ENCODE measurements around the gene DOK6. TPM values are rescaled to one million over a fixed set of nuclear protein-coding genes. Genes with fewer than 3 reads are reported as not detected.
"Not testable (repeated sequence)": the region's sequence is repeated elsewhere in the genome, so short reads cannot be mapped to it uniquely, and the experiment has no call there.

The DOK6 gene
- 91.4 TPM for total RNA-seq

- DNase-seq, result peak; percentile 43
Measured at GRCh38 chr18:69400253-69400975, at the start of gene DOK6. Gene DOK6 (plus strand): TSS chr18:69400888.

DNA sequence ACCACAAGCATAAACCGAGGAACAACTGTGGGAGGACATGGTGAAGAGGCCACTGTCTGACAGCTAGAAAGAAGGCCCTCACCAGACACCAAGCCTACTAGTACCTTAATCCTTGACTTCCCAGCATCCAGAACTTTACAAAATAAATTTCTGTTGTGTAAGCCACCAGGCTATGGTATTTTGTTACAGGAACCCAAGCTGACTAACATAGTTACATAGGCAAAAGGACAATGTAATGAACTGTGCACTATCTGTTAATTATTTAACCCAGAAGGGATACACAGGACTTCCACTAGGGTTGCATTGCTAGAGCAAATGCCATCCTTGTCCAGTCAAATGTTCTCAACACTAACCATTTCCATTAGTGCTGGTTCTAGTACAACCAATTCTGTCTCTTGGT, 47.7 kb upstream of the DOK6 start:
- no peak for DNase-seq

- DNase-seq, result no peak
Measured at GRCh38 chr18:69357590-69357989, 43.1 kb upstream of the DOK6 start.

GRCh38 chr18:69358212-69358895, 42.3 kb upstream of the DOK6 start:
- no peak for DNase-seq

GRCh38 chr18:69359768-69360167, 40.9 kb upstream of the DOK6 start:
- DNase-seq, result not testable (repeated sequence)

GRCh38 chr18:69364930-69365329, 35.8 kb upstream of the DOK6 start:
- DNase-seq, result no peak

- DNase-seq, result no peak
Measured at GRCh38 chr18:69365658-69366057, 35.0 kb upstream of the DOK6 start.

DNA sequence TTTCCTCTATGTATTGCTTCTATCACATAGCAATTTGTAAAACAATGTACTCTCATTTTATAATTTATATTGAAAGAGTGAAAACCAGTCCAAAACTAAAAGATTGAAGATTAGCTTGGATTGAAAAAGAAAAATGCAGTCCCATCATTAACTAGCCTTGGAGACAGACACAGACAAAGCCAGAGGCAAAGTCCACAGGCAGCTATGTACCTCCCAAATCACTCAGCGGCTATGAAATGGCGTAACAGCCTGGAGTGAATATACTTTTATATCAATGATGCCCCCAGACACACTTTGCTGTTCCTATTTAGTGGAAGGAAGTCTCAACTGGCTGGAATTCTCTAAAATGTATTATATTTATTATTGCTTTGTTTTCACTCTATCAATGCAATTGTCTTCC, 33.6 kb upstream of the DOK6 start:
- no peak for DNase-seq

GRCh38 chr18:69371729-69372128, 29.0 kb upstream of the DOK6 start:
- no peak for DNase-seq

- DNase-seq, result no peak
Measured at GRCh38 chr18:69380324-69380723, 20.4 kb upstream of the DOK6 start.

DNA sequence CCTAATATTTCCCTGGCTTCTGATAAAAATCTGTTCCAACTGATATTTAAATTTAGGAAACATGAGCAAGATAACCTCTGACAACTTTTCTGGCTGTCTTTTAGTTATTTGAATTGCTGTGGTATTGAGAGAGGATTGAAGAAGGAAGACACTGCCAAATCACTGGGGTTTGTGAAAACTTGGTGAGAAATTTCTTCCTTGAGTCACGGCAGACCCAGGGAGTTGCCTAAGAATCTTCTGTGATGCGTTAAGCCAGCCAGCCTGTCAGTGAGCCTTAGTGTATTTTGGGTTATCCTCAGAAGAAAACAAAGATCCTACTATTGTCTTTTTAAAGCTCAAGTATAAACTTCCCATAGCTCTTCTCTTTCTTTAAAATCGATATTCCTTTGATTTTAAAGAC, 17.5 kb upstream of the DOK6 start:
- no peak for DNase-seq

- no peak for DNase-seq
Measured at GRCh38 chr18:69387186-69387585, 13.5 kb upstream of the DOK6 start.

DNA sequence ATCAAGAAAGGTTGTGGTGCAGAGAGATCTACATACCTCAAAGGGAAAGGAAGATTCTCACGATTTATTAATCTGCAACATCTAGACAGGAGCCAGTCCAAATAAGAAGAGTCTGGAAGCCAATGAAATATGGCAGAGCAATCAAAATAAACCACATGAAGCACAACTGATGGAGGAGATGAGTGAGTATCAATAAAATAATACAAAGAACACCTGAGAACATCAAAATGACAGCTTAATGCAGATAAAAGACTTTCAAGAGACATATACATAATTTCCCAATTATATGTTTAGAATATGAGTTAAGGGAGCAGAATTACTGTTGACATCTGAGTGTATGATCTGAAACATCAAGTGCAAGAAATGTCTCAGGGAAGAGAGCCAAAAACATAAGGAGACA, 12.5 kb upstream of the DOK6 start:
- DNase-seq, result no peak

DNA sequence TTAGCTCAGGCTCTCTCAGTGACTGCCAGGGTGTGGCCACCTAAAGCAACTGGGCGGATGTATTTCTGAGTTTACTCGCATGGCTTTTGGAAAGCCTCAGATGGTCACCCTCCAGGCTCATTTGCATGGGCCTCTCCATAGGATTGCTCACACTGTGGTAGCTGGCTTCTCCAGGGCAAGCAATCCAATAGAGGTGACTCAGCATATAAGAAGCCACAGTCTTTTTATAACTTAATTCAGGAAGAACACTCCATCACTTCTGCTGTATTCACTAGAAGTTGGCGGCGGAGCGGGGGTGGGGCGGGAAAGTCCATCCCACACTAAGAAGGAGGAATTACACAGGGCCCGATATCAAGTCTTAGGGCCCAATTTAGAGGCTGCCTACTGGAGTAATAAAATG, 3.6 kb upstream of the DOK6 start:
- DNase-seq, result no peak

DNA sequence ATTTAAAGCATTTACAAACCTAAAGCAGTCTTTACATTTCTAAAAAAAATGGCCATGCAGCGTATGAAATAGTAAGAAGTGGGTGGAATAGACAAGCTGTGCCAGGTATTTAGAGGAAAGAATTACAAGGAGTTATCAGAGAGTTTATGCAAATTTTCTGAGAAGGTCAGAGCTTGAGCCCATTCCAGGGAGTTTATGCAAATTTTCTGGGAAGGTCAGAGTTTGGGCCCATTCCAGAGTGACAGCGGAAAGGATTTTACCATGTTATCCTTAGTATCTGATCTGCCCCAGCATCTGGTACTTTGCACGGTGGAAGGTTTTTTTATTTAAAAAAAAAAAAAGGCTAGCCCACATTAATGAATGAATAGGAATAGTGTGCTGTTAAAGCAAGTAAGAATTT, 1.4 kb upstream of the DOK6 start:
- no peak for DNase-seq

DNA sequence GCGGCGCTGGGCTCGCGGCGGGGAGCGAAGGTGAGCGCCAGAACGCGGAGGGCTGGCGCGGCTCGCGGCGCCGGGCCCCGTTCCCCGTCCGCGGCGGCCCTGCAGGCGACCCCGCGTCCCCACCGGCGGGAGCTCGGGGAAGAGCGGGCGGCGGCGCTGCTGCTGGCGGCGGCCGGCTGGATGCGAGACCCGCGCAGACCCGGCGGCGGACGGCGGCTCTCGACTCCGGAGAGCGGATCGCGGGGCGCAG, 213 bp downstream of the DOK6 start:
- DNase-seq, result no peak

- DNase-seq, result peak; percentile 21
Measured at GRCh38 chr18:69401226-69401971, 711 bp downstream of the DOK6 start.

DNA sequence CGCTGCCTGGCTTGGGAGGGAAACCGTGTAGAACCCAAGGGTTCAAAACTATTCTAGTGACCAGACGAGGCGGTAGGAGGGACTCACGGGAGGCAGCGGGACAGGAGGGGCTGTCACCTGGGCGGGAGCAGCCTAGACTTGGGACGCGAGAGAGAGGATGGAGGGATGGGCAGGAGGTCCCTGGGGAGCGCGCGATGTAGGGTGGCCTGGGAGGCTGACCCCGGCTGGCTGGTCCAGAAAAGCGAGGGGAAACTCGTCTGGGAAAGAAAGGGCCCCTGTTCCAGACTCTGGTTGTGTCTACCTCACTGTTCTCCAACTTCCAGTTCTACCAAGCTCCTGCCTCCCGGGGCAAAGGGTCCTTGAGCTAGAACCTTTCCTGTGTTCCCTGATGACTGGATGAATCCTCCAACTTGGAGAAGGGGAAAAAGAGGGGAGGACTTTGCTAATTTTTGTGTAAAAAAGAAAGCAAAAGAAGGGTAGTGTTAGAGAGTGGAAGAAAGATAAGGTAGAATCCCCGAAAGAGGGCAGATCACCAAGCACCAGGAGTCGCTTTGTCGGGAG, 1.4 kb downstream of the DOK6 start:
- no peak for DNase-seq

- DNase-seq, result no peak
Measured at GRCh38 chr18:69402533-69402989, 1.9 kb downstream of the DOK6 start.

- DNase-seq, result no peak
Measured at GRCh38 chr18:69408522-69408921, 7.8 kb downstream of the DOK6 start.

- DNase-seq, result no peak
Measured at GRCh38 chr18:69411199-69411598, 10.5 kb downstream of the DOK6 start.

DNA sequence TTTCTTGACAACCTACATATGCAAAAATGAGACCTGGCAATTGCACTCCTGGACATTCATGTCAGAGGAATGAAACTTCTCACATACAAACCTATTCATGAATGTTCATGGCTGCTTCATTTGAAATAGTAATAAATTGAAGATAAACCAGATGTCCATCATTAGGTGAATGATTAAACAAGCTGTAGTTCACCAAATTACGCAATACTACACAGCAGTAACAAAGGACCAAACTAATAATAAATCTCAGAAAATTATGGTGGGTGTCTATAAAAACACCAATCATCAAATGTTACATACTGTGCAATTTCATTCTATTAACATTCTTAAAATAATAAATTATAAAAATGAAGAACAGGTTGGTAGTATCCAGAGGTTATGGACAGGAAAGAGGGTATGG, 13.5 kb downstream of the DOK6 start:
- no peak for DNase-seq

DNA sequence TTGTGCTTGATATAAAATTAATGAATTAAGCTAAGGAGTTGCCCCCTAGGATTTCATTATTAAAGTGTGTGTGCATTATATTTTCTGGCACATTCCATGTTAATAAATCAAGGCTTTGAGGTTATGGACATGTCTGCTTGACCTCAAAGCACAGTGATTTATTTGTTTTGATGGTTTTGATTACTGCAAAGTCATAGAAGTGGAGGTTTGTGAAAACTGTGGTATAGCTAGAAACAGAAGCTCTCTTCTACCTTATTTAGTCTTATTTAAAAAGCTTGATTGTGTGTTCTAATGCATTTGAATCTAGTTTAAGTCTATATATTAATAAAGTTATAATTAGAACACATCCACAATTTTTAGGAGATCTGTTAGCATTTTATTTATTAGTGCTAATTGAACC, 32.2 kb downstream of the DOK6 start:
- no peak for DNase-seq
